Breast epithelium (tissue), 3 donors: ENCODE measurements around the gene PRR19.

ENCODE experiments used
- CTCF ChIP-seq, 3 donors: fragments of 450-650 bp; IDR thresholded peaks; one replicate each; pipeline ENCODE4 v1.5.1; 2016 to 2017; ENCODE audit warnings: antibody characterized with exemption in 3 of 3, mild to moderate bottlenecking in 3 of 3, moderate library complexity in 3 of 3
- POLR2A ChIP-seq: fragments of 450-650 bp; IDR thresholded peaks from one replicate; pipeline ENCODE4 v1.6.1; 2016; ENCODE audit warnings: antibody characterized with exemption, mild to moderate bottlenecking, moderate library complexity
- POLR2AphosphoS5 ChIP-seq, 3 donors: sonication (generic); formaldehyde crosslinking; IDR thresholded peaks; one replicate each; pipeline ENCODE4 v1.6.1; 2017; ENCODE audit warnings: antibody characterized with exemption in 3 of 3

GRCh38 chr19:42280815-42281145 is 21.2 kb upstream of the PRR19 start:
- TF ChIP-seq CTCF (IDR thresholded peaks at IDR 0.05) = no peak
- TF ChIP-seq POLR2A = no peak
- TF ChIP-seq POLR2AphosphoS5 (IDR thresholded peaks at IDR 0.05) = no peak
